ENCODE results near the gene ENKD1. TPM values are rescaled to one million over a fixed set of nuclear protein-coding genes. Genes with fewer than 3 reads are reported as not detected.
A peak's percentile ranks its signal among the peaks of the same experiment; 100 is the strongest.

ENKD1 gene
- total RNA-seq, 2 donors from 2014 or later: 20.6 to 29.1 TPM

DNA sequence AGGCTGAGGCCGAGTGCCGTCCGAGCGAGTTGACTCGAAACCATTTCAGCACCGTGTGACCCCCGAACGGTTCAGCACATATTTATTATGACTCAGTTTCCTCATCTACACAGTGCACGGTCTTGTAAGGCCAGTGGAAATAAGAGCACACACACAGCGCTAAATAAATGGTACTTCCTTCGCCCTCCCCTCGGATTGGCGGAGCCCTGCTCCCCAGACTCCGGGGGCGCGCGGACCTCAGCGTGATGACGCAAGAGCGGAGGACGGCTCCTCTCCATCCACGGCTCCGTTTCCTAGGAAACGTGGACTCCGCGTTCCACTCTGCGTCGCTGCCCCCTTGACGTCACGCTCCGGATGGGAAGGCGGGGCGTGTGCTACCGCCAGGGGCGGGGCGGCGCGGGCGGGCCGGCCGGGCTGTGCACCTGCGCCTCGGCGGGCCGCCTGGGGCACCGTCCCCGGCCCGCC, 6.0 kb downstream of the ENKD1 start, which contains the start of gene PARD6A:
Gene PARD6A (plus strand): TSS at position 397 of the 465 bp plus-strand sequence. CDS start 79 bp downstream, outside the sequence.
- intact Hi-C loops (cut with DNase I): loop anchor here (5.0 to 10.0 kb wide), 2 partner anchors 136 to 182 kb away; partner anchors contain the start of genes RIPOR1 and THAP11
- Histone ChIP-seq H3K27me3 (replicated peaks; ENCODE audit: insufficient read depth) (no peaks in the 10 kb centered on the region), H3K36me3 (no peaks in the 10 kb centered on the region), H3K4me3 (peak within 1 kb of the TSS; percentile 70 to 81), H3K9me3 (no peaks in the 10 kb centered on the region), H3K27ac (peak within 1 kb of the TSS; percentile 80 to 96), H3K4me1 (replicated peaks) (peaks cover 4% of the 10 kb centered on the region)
- 0% methylated on average over 31 of the region's 48 CpGs for WGBS
- DNase-seq (ENCODE audit: low spot score): peak; percentile 85
- TF ChIP-seq, protein P1, sequence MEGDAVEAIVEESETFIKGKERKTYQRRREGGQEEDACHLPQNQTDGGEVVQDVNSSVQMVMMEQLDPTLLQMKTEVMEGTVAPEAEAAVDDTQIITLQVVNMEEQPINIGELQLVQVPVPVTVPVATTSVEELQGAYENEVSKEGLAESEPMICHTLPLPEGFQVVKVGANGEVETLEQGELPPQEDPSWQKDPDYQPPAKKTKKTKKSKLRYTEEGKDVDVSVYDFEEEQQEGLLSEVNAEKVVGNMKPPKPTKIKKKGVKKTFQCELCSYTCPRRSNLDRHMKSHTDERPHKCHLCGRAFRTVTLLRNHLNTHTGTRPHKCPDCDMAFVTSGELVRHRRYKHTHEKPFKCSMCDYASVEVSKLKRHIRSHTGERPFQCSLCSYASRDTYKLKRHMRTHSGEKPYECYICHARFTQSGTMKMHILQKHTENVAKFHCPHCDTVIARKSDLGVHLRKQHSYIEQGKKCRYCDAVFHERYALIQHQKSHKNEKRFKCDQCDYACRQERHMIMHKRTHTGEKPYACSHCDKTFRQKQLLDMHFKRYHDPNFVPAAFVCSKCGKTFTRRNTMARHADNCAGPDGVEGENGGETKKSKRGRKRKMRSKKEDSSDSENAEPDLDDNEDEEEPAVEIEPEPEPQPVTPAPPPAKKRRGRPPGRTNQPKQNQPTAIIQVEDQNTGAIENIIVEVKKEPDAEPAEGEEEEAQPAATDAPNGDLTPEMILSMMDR (IDR thresholded peaks at IDR 0.05): peak in 2 of 4 experiments; percentile 39 to 43
- TF ChIP-seq POLR2AphosphoS5 (IDR thresholded peaks at IDR 0.05) (peak; percentile 42), POLR2A (IDR thresholded peaks at IDR 0.05) (no peak)

DNA sequence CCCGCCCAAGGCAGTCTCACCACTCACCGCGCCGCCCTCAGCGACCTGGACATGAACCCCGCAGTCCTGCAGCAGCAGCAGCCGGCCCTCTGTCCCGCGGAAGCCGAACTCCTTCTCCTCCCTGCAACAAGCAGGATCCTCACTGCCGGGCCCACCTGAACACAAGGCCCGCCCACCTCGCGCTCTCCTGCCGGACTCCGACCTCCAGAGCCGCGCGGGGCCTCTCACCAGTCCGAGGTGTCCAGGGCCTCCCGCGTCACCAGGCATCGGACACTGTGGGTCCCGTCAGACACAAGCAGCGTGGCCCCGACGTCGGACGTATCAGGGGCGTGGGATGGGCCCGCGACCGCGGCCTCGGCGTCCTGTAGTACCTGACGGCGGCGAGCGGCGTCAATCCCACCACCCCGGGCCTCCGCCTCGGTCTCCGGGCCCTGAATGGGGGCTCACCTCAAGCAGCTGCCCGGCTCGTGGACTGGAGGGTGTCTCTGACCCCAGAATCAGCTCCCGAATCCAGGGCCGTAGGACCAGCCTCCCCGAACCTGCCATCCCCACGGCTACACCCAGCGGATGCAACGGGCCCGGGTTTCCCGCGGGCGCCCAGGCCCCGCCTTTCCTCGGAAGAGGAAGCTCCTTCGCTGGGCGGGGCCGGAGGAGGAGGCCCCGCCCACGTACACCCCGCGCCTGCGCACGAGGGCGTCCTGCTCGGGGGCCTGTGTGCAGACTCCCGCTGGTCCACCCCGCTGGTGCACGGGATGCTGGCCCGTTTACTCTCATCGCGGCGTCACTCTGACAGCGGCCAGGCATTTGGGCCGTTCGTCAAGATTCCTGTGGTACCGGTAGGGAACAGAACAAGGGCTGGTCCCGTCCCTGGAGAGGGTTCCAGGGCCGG, 6.6 kb downstream of the ENKD1 start, which contains the start of gene ACD:
Gene ACD (minus strand): TSS at position 586 of the 889 bp plus-strand sequence. CDS start 40 bp downstream, at position 546.
- peaks cover 4% of the 10 kb centered on the region for H3K4me1 ChIP-seq (replicated peaks)
- DNase-seq (ENCODE audit: low spot score): peak; percentile 86
- TF ChIP-seq POLR2AphosphoS5 (IDR thresholded peaks at IDR 0.05) (peak; percentile 91), POLR2A (IDR thresholded peaks at IDR 0.05) (peak; percentile 77)
- TF ChIP-seq, protein P1 (IDR thresholded peaks at IDR 0.05): peak in 1 of 4 experiments; percentile 4
- H3K9me3 ChIP-seq: no peaks in the 10 kb centered on the region
- H3K27ac ChIP-seq: peak within 1 kb of the TSS; percentile 80 to 96
- H3K4me3 ChIP-seq: peak within 1 kb of the TSS; percentile 70 to 81
- H3K36me3 ChIP-seq: no peaks in the 10 kb centered on the region
- intact Hi-C loops (cut with DNase I): loop anchor here (5.0 to 10.0 kb wide), 2 partner anchors 135 to 182 kb away; partner anchors contain the start of genes RIPOR1 and THAP11
- no peaks in the 10 kb centered on the region for H3K27me3 ChIP-seq (replicated peaks; ENCODE audit: insufficient read depth)
- 2% methylated on average over 73 of the region's 83 CpGs for WGBS

DNA sequence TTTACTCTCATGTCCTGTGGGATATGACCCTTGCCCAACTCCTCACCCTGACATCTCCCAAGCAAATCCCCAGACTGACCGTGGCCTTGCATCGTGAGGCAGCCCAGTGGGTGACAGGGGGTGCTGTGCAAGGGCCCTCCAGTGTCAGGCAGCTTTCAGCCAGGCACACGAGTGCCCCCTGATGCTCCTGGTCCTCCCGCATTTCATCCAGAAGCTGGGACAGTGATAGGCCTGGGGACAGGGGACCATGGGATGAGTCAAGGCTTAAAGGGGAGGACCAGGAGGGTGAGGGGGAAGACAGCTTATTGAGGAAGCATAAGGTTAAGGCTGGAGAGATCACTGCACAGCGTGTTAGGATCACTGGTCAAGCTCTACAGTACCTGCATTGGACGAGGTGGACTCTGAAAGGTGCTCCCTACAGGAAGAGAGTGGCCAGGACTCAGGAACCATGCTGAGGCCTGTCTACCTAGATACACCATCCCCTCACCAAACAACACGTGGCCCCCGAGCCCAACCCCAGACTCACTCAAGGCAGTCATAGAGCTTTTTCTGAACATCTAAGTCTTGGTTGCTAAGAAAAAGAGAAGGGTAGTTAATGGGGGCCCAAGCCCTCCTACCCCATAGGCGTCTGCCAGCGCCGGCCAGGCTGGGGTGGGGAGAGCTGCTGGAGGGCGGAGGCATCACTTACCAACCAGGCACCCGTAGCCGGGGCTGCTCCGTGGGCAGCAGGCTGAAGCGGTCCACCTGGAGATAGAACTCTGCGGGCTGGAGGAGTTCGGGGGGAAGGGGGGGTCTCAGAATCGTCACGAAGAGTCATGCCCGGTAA, 7.5 kb downstream of the ENKD1 start:
- peak overlapping the region in 1 of 2 donors; percentile 80 for H3K27ac ChIP-seq
- peaks cover 4% of the 10 kb centered on the region for H3K4me1 ChIP-seq (replicated peaks)
- no peak for TF ChIP-seq POLR2A (IDR thresholded peaks at IDR 0.05)
- TF ChIP-seq, protein P1 (IDR thresholded peaks at IDR 0.05): no peak
- no peak for TF ChIP-seq POLR2AphosphoS5 (IDR thresholded peaks at IDR 0.05)
- 31% methylated on average over 21 of the region's 21 CpGs for WGBS
- H3K27me3 ChIP-seq (replicated peaks; ENCODE audit: insufficient read depth): no peaks in the 10 kb centered on the region
- intact Hi-C loops (cut with DNase I): no loop called here
- no peak for DNase-seq (ENCODE audit: low spot score)
- peak overlapping the region; percentile 70 to 81 for H3K4me3 ChIP-seq
- H3K36me3 ChIP-seq: no peaks in the 10 kb centered on the region
- no peaks in the 10 kb centered on the region for H3K9me3 ChIP-seq

DNA sequence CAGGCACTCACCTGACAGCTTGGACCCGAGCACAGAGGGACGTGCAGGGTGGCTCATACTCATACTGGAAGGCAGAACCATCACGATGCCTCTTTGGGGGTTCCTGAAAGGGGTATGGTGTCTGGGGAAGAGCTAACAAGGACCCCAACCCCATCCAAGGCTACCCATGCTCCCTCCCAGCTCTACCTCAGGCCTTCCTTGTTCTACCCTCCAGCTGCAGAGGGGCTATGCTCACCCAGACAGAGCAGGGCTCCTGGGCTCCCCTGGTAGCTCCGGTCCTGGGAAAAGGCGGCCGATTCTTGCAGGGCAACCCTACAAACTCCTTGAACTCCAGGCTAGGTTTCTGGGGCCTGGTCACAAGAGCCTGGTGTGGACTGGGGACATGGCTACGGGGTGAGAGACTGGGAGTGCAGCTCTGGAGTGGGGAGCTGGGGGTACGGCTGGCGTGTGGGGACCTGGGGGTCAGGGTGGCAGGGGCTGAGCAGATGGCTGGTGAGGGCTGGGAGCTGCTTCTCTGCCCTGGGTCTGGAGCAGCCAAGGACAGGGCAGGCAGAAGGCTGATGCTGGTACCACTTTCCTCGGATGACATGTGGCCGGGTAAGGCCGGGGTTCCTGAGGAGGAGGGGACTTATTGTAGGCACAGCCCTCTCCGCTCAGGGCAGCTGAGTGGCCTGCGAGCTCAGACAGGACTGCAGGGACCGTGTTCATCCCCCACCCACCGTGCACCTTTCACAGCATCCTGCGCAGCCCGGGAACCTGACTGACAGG, 8.6 kb downstream of the ENKD1 start:
- peaks cover 4% of the 10 kb centered on the region for H3K4me1 ChIP-seq (replicated peaks)
- no peak overlapping the region for H3K27ac ChIP-seq
- H3K27me3 ChIP-seq (replicated peaks; ENCODE audit: insufficient read depth): no peaks in the 10 kb centered on the region
- TF ChIP-seq, protein P1 (IDR thresholded peaks at IDR 0.05): no peak
- TF ChIP-seq POLR2A (IDR thresholded peaks at IDR 0.05): no peak
- TF ChIP-seq POLR2AphosphoS5 (IDR thresholded peaks at IDR 0.05): no peak
- no peaks in the 10 kb centered on the region for H3K36me3 ChIP-seq
- no peak for DNase-seq (ENCODE audit: low spot score)
- intact Hi-C loops (cut with DNase I): no loop called here
- WGBS: 94% methylated on average over 18 of the region's 18 CpGs
- H3K4me3 ChIP-seq: no peak overlapping the region
- H3K9me3 ChIP-seq: no peaks in the 10 kb centered on the region

Data from prostate gland (tissue), 2 donors.